ENCODE data around the gene ARRB2. TPM values are rescaled to one million over a fixed set of nuclear protein-coding genes. Genes with fewer than 3 reads are reported as not detected.

ARRB2 gene
- total RNA-seq: 21.9 TPM

DNA sequence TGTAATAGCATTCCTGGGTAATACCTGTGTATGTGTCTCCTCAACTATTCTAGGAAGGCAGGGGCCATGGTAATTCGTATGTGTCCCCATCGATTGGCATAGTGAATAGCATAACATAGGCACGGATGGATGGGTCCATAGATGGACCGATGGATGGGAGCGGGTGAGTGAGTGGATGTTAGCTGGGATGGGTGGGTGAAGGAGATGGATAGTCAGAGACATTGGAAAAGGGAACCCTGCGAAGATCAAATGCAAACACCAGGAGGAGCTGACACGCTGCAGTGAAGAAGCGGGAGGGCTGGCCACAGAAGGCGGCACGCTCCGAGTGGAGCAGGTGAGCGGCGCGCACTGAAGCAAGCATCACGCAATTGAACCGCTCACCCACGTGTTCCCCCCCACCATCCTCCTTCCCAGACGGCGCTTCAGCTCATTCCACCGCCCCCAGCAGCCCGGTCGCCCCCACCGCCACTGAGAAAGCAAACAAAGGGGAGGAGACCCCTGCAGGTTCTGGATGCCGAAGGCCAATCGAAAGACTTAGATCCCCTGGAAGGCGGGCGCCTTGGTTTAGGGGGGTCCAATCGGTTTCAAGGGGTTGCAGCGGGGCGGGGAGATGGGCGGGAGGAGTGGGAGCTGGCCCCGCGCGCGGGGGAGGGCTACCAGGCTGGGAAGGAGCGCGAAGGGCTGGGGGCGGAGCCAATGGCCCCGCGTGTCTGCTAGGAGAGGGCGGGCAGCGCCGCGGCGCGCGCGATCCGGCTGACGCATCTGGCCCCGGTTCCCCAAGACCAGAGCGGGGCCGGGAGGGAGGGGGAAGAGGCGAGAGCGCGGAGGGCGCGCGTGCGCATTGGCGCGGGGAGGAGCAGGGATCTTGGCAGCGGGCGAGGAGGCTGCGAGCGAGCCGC is at the start of gene ARRB2:
Gene ARRB2 (plus strand): TSS at position 839 of the 899 bp plus-strand sequence. CDS start 90 bp downstream, outside the sequence.

GRCh38 chr17:4739122-4740024 is 28.9 kb downstream of the ARRB2 start, which contains the start of the genes CXCL16 and ZMYND15:
TSS of gene CXCL16 (minus strand) at chr17:4739928. CDS start at chr17:4739339, 589 bp downstream.
TSS of gene ZMYND15 (plus strand) at chr17:4739833. CDS start at chr17:4740549, 716 bp downstream.

Other genes starting within 250 kb of the ARRB2 start
- gene SPNS2, start 211.8 kb upstream of the ARRB2 start, total RNA-seq: 40.5 TPM
- 38.4 TPM for gene MYBBP1A, start 155.2 kb upstream of the ARRB2 start, total RNA-seq
- 15.0 TPM for gene GGT6, start 150.1 kb upstream of the ARRB2 start, total RNA-seq
- 95.6 TPM for gene SMTNL2, start 126.1 kb upstream of the ARRB2 start, total RNA-seq
- gene ALOX15, start 69.0 kb upstream of the ARRB2 start, total RNA-seq: 0.58 TPM
- 76.5 TPM for gene PELP1, start 6.5 kb upstream of the ARRB2 start, total RNA-seq
- gene MED11, start 20.8 kb downstream of the ARRB2 start, total RNA-seq: 19.4 TPM
- 0.99 TPM for gene ZMYND15, start 29.2 kb downstream of the ARRB2 start, total RNA-seq
- 14.1 TPM for gene CXCL16, start 29.3 kb downstream of the ARRB2 start, total RNA-seq
- gene TM4SF5, start 61.3 kb downstream of the ARRB2 start, total RNA-seq: 0.53 TPM
- 1.9 TPM for gene VMO1, start 75.7 kb downstream of the ARRB2 start, total RNA-seq
- gene GLTPD2, start 78.3 kb downstream of the ARRB2 start, total RNA-seq: 5.0 TPM
- 118 TPM for gene PSMB6, start 85.5 kb downstream of the ARRB2 start, total RNA-seq
- 28.2 TPM for gene PLD2, start 96.5 kb downstream of the ARRB2 start, total RNA-seq
- gene MINK1, start 122.7 kb downstream of the ARRB2 start, total RNA-seq: 46.9 TPM
- gene C17orf107, start 188.9 kb downstream of the ARRB2 start, total RNA-seq: 5.6 TPM
- gene CHRNE, start 192.5 kb downstream of the ARRB2 start, total RNA-seq: 1.9 TPM
- 0.88 TPM for gene GP1BA, start 221.6 kb downstream of the ARRB2 start, total RNA-seq
- 70.5 TPM for gene SLC25A11, start 229.4 kb downstream of the ARRB2 start, total RNA-seq
- 33.1 TPM for gene RNF167, start 229.6 kb downstream of the ARRB2 start, total RNA-seq
- 419 TPM for gene PFN1, start 237.9 kb downstream of the ARRB2 start, total RNA-seq
- 699 TPM for gene ENO3, start 240.5 kb downstream of the ARRB2 start, total RNA-seq